Measurements from ENCODE around the gene ANKS3.

The ANKS3 gene

DNA sequence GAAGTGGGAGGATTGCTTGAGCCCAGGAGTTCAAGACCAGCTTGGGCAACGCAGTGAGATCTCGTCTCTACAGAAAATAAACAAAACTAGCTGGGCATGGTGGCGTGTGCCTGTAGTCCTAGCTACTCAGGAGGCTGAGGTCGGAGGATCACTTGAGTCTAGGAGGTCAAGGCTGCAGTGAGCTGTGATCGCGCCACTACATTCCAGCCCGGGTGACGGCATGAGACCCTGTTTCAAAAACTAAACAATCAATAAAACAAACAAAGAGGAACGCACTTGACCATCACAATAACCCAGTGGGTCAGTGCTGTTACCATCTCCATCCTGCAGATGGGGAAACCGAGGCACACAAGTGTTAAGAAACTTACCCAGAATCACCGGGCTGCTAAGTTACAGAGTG lies 19.2 kb upstream of the ANKS3 start:
- Histone ChIP-seq H3K36me3 (peaks cover 44% of the 10 kb centered on the region), H3K27ac (no peak overlapping the region), H3K27me3 (no peaks in the 10 kb centered on the region), H3K9me3 (no peaks in the 10 kb centered on the region), H3K4me1 (ENCODE audit: control insufficient read depth in 1 of 2, insufficient read depth in 1 of 2, low read depth in 1 of 2, low read length in 1 of 2) (no peaks in the 10 kb centered on the region), H3K4me3 (ENCODE audit: low read depth in 1 of 2, low read length in 1 of 2) (no peak overlapping the region)
- TF ChIP-seq CTCF (IDR thresholded peaks at IDR 0.05): no peak

DNA sequence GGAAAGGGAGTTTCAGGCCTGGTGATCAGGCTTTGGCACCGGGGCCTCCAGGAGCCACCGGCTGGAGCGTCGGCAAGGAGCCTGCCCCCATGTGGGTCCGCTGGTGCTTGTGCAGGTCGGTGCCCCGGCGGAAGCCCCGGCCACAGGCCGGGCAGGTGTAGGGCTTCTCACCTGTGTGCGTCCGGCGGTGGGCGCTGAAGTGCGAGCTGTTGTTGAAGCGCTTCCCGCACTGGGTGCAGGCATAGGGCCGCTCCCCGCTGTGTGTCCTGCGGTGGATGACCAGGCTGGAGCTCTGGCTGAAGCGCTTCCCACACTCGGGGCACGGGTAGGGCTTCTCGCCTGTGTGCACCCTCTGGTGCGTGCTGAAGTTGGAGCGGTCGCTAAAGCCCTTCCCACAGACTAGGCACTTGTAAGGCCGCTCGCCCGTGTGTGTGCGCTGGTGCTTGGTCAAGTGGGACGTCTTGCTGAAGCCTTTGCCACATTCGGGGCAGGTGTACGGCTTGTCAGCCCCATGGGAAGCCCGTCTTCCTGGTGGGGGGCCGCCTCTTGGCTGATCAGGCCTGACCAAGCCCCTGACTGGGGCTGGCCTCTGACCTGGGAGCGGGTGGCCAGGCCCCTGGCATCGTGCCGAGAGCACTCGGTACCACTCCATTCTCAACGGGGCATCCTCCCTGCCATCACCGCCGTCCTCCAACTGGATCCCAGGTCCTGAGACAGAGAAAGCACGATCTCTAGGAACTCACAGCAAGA lies 18.5 kb upstream of the ANKS3 start:
- peaks cover 41% of the 10 kb centered on the region for H3K36me3 ChIP-seq
- no peak overlapping the region for H3K4me3 ChIP-seq (ENCODE audit: low read depth in 1 of 2, low read length in 1 of 2)
- H3K27ac ChIP-seq: no peak overlapping the region
- no peaks in the 10 kb centered on the region for H3K4me1 ChIP-seq (ENCODE audit: control insufficient read depth in 1 of 2, insufficient read depth in 1 of 2, low read depth in 1 of 2, low read length in 1 of 2)
- H3K9me3 ChIP-seq: no peaks in the 10 kb centered on the region
- no peaks in the 10 kb centered on the region for H3K27me3 ChIP-seq
- no peak for TF ChIP-seq CTCF (IDR thresholded peaks at IDR 0.05)

- no peaks in the 10 kb centered on the region for H3K9me3 ChIP-seq
- peaks cover 41% of the 10 kb centered on the region for H3K36me3 ChIP-seq
- H3K27ac ChIP-seq: no peak overlapping the region
- no peak for TF ChIP-seq CTCF (IDR thresholded peaks at IDR 0.05)
- H3K4me3 ChIP-seq (ENCODE audit: low read depth in 1 of 2, low read length in 1 of 2): no peak overlapping the region
- H3K27me3 ChIP-seq: no peaks in the 10 kb centered on the region
- no peaks in the 10 kb centered on the region for H3K4me1 ChIP-seq (ENCODE audit: control insufficient read depth in 1 of 2, insufficient read depth in 1 of 2, low read depth in 1 of 2, low read length in 1 of 2)
Measured at GRCh38 chr16:4750896-4751295, 16.8 kb upstream of the ANKS3 start.

DNA sequence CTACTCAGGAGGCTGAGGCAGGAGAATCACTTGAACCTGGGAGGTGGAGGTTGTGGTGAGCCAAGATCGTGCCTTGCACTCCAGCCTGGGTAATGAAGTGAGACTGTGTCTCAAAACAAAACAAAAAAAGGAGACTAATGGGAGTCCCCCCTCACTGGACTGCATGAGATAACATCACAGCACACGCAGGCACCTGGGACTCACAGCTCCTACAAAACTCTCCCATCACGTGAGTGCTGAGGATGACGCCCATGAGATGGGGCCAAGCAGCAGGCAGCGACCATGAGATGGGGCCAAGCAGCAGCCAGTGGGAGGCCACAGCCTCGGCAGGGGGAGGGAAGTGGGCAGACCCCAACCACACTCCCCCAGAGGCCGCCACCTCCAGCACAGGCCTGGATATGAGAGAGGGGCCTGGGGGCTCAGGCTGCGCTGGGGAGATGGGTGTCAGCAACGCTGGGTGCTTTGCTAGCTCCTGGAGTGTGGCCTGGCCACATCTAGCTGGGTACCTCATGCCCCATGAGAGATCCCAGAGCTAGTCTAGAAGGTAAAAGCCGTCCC lies 15.7 kb upstream of the ANKS3 start:
- no peak for TF ChIP-seq CTCF (IDR thresholded peaks at IDR 0.05)
- no peak overlapping the region for H3K4me3 ChIP-seq (ENCODE audit: low read depth in 1 of 2, low read length in 1 of 2)
- H3K36me3 ChIP-seq: peaks cover 41% of the 10 kb centered on the region
- H3K27me3 ChIP-seq: no peaks in the 10 kb centered on the region
- H3K9me3 ChIP-seq: no peaks in the 10 kb centered on the region
- H3K4me1 ChIP-seq (ENCODE audit: control insufficient read depth in 1 of 2, insufficient read depth in 1 of 2, low read depth in 1 of 2, low read length in 1 of 2): no peaks in the 10 kb centered on the region
- no peak overlapping the region for H3K27ac ChIP-seq

- no peak overlapping the region for H3K27ac ChIP-seq
- no peak overlapping the region for H3K4me3 ChIP-seq (ENCODE audit: low read depth in 1 of 2, low read length in 1 of 2)
- H3K9me3 ChIP-seq: no peaks in the 10 kb centered on the region
Measured at GRCh38 chr16:4748682-4749411, 14.8 kb upstream of the ANKS3 start.

More at GRCh38 chr16:4748682-4749411, 14.8 kb upstream of the ANKS3 start:
- H3K27me3 ChIP-seq: no peaks in the 10 kb centered on the region
- peaks cover 37% of the 10 kb centered on the region for H3K36me3 ChIP-seq
- no peak for TF ChIP-seq CTCF (IDR thresholded peaks at IDR 0.05)
- H3K4me1 ChIP-seq (ENCODE audit: control insufficient read depth in 1 of 2, insufficient read depth in 1 of 2, low read depth in 1 of 2, low read length in 1 of 2): no peaks in the 10 kb centered on the region
